HG03060 (cell line): ENCODE results near the gene PLEKHM2.

Experiments
- ATAC-seq: cut with Tn5 transposase; IDR thresholded peaks from one replicate; pipeline ENCODE4 v1.9.1; 2021; ENCODE audit warnings: low read depth, moderate number of reproducible peaks; ENCODE audit not compliant: unreplicated experiment

The PLEKHM2 gene

GRCh38 chr1:15777909-15778707 is 94.0 kb downstream of the PLEKHM2 start:
- ATAC-seq = no peak
